HepG2 (cell line): ENCODE measurements around the gene KLC4. TPM values are rescaled to one million over a fixed set of nuclear protein-coding genes. Genes with fewer than 3 reads are reported as not detected.

Source experiments
- ATAC-seq: fragments of 200-7000 bp; cut with Tn5 transposase; 3 replicates; pipeline ENCODE4 v1.9.1; 2020; ENCODE audit warnings: mild to moderate bottlenecking, moderate library complexity
- BruUV-seq: library from RNA; stranded (reverse); fragments of 400-500 nt; replicated peaks from 2 replicates; lab custom pipeline; 2021; lab: Mats Ljungman, UMichigan
- CTCF ChIA-PET: fragments of 300-600 bp; formaldehyde crosslinking; extraction: SDS; loops from one replicate; lab custom pipeline; 2021; ENCODE audit warnings: low total read pairs, inconsistent platforms, low intra/inter-chr PET ratio; lab: Yijun Ruan, JAX
- POLR2A ChIA-PET: fragments of 350-600 bp; sonication (Branson Sonifier 250); formaldehyde crosslinking; loops from one replicate; lab custom pipeline; 2020; ENCODE audit warnings: antibody characterized with exemption, inconsistent platforms; lab: Yijun Ruan, JAX
- DNase-seq: peaks from one replicate; pipeline ENCODE4 v3.0.0-alpha.2; 2015; ENCODE audit warnings: low spot score
- FAIRE-seq: peaks from 3 replicates; lab custom pipeline; 2011; peaks lifted over from hg19 to GRCh38; lab: Jason Lieb, UNC
- H2AFZ ChIP-seq: one replicate; pipeline ENCODE4 v1.6.1; 2011; ENCODE audit warnings: low read length, inconsistent platforms
- H3K27ac ChIP-seq: fragments of 300-600 bp; 3 replicates; pipeline ENCODE4 v1.8.0; 2011; ENCODE audit warnings: mixed run types, mild to moderate bottlenecking, mixed read lengths, low read length, inconsistent platforms; ENCODE audit not compliant: insufficient read depth; ENCODE audit errors: extremely low read length
- H3K27me3 ChIP-seq, 2 experiments: fragments of 200-600 bp in 1 of 2; 2 replicates in 1 of 2; 3 replicates in 1 of 2; pipeline versions ENCODE4 v1.6.0 to v1.8.0; 2011; ENCODE audit warnings: low read length in 2 of 2, mild to moderate bottlenecking in 2 of 2, moderate library complexity in 2 of 2, inconsistent platforms in 1 of 2; ENCODE audit not compliant: insufficient read depth in 2 of 2, control insufficient read depth in 1 of 2
- H3K36me3 ChIP-seq, 2 experiments: fragments of 200-600 bp in 1 of 2; replicated peaks in 1 of 2; 2 replicates in 1 of 2; 3 replicates in 1 of 2; pipeline versions ENCODE4 v1.5.1 to v1.8.0; 2011; ENCODE audit warnings: low read length in 2 of 2, inconsistent platforms in 1 of 2; ENCODE audit not compliant: insufficient read depth in 2 of 2, control insufficient read depth in 1 of 2
- H3K4me1 ChIP-seq: 2 replicates; pipeline ENCODE4 v1.5.1; 2012; ENCODE audit warnings: low read length, inconsistent platforms; ENCODE audit not compliant: insufficient read depth
- H3K4me2 ChIP-seq: 2 replicates; pipeline ENCODE4 v1.6.0; 2011; ENCODE audit warnings: low read depth, low read length, inconsistent platforms
- H3K4me3 ChIP-seq, 3 experiments: fragments of 200-600 bp in 1 of 3; sonication (generic), shearing (Covaris generic) in 1 of 3; replicated peaks in 1 of 3; 2 replicates each; pipeline ENCODE4 v1.5.1; 2011 to 2016; ENCODE audit warnings: low read length in 3 of 3, inconsistent platforms in 2 of 3, low read depth in 2 of 3, mild to moderate bottlenecking in 2 of 3, control low read depth in 1 of 3, mixed read lengths in 1 of 3; ENCODE audit not compliant: insufficient read depth in 1 of 3
- H3K79me2 ChIP-seq: one replicate; pipeline ENCODE4 v1.6.1; 2011; ENCODE audit warnings: low read length, inconsistent platforms; ENCODE audit not compliant: insufficient read depth
- H3K9ac ChIP-seq: 2 replicates; pipeline ENCODE4 v1.6.0; 2011; ENCODE audit warnings: mild to moderate bottlenecking, low read depth, low read length, inconsistent platforms; ENCODE audit not compliant: insufficient read depth
- H3K9me3 ChIP-seq: 2 replicates; pipeline ENCODE4 v1.5.1; 2012; ENCODE audit warnings: mild to moderate bottlenecking, low read length
- H4K20me1 ChIP-seq: 2 replicates; pipeline ENCODE4 v1.6.0; 2011; ENCODE audit warnings: inconsistent platforms, mild to moderate bottlenecking, low read length, moderate library complexity; ENCODE audit not compliant: insufficient read depth
- RBFOX2 ChIP-seq: fragments of 200-400 bp; formaldehyde crosslinking; IDR thresholded peaks from 2 replicates; pipeline ENCODE4 v1.6.1; 2017; ENCODE audit warnings: low read depth, mild to moderate bottlenecking, low read length
- TEAD3 ChIP-seq: optimal IDR thresholded peaks from 2 replicates; pipeline ENCODE3; 2016; ENCODE audit warnings: borderline replicate concordance
- TIGD3 ChIP-seq: sonication (generic); formaldehyde crosslinking; IDR thresholded peaks from 2 replicates; pipeline ENCODE4 v1.5.1; 2020; ENCODE audit warnings: mild to moderate bottlenecking, missing genetic modification reagents, borderline replicate concordance
- ZNF777 ChIP-seq: sonication (generic); formaldehyde crosslinking; IDR thresholded peaks from 2 replicates; pipeline ENCODE4 v1.4.0; 2020; ENCODE audit warnings: missing genetic modification reagents
- WGBS: methylation state at CpG from one replicate; pipeline ENCODE4 v1.1.6; 2017; ENCODE audit warnings: low lambda C conversion rate; 5-methylcytosine and 5-hydroxymethylcytosine counted together
- in situ Hi-C: cut with HindIII; loops from 2 replicates; pipeline ENCODE4 v1.10.0; 2017; ENCODE audit warnings: low pct_unique_long_range_greater_than_20kb; ENCODE audit not compliant: extremely low pct_ligation_motif_present
- intact Hi-C: fragments of 100-400 bp; cut with micrococcal nuclease; formaldehyde crosslinking; loops from one replicate; pipeline ENCODE4 v1.10.0; 2022; ENCODE audit not compliant: unreplicated experiment
- polyA plus RNA-seq, 8 experiments: library from polyadenylated mRNA; depleted of rRNA in 3 of 8; stranded (reverse) in 7 of 8; unstranded in 1 of 8; fragments of >200 nt; fragmentation: Illumina TruSeq in 4 of 8; extraction: Trizol in 4 of 8; gene quantifications; 2 replicates each; pipeline versions ENCODE4 v1.2.1 to v1.2.3, GENCODE V29; 2011 to 2016; ENCODE audit warnings: low read depth in 4 of 8, missing spikeins in 1 of 8, mixed read lengths in 1 of 8; ENCODE audit not compliant: insufficient read depth in 1 of 8
- total RNA-seq, 5 experiments: library from RNA; depleted of rRNA; stranded (reverse); fragments of >200 nt; fragmentation: Illumina TruSeq; extraction: Trizol; gene quantifications; 2 replicates each; pipeline ENCODE4 v1.2.3, GENCODE V29; 2016; ENCODE audit warnings: low read depth in 1 of 5

KLC4 gene
- total and polyA plus RNA-seq, 2 of the 13 experiments (the other 11 are each of a cell fraction or from before 2014, with no cell fraction given), result 45.4 to 70.4 TPM

- ChIA-PET POLR2A (interaction anchor here (3.6 to 4.2 kb wide), 3 partner anchors 15 to 41 kb away, joined by 33 to 43 read pairs (median 41); partner anchors contain the start of genes KLC4, MRPL2 and PPP2R5D), CTCF (no interaction called here)
- Histone ChIP-seq H3K79me2 (peaks cover 34% of the 10 kb centered on the region), H3K9ac (no peak overlapping the region), H3K27ac (no peak overlapping the region), H3K36me3 (peaks cover 16 to 35% of the 10 kb centered on the region in 2 experiments), H3K9me3 (no peaks in the 10 kb centered on the region), H2AFZ (no peak overlapping the region), H4K20me1 (no peaks in the 10 kb centered on the region), H3K4me2 (no peak overlapping the region), H3K4me1 (peaks cover 47% of the 10 kb centered on the region), H3K4me3 (no peak overlapping the region), H3K27me3 (peaks cover 0 to 3% of the 10 kb centered on the region in 2 experiments; a peak in 1 of 5 replicates)
- FAIRE-seq (no peak), ATAC-seq (no peak), DNase-seq (no peak)
- TF ChIP-seq ZNF777 (CRISPR knock-in tag), result no peak
- TF ChIP-seq TIGD3 (CRISPR knock-in tag), result no peak
- in situ Hi-C loops (no loop called here), intact Hi-C loops (no loop called here)
- BruUV-seq, result no TSS peak
- 97% methylated on average over 2 of the region's 2 CpGs for WGBS
These were observed 40.3 kb upstream of the KLC4 start for GRCh38 chr6:43019152-43019551.

DNA sequence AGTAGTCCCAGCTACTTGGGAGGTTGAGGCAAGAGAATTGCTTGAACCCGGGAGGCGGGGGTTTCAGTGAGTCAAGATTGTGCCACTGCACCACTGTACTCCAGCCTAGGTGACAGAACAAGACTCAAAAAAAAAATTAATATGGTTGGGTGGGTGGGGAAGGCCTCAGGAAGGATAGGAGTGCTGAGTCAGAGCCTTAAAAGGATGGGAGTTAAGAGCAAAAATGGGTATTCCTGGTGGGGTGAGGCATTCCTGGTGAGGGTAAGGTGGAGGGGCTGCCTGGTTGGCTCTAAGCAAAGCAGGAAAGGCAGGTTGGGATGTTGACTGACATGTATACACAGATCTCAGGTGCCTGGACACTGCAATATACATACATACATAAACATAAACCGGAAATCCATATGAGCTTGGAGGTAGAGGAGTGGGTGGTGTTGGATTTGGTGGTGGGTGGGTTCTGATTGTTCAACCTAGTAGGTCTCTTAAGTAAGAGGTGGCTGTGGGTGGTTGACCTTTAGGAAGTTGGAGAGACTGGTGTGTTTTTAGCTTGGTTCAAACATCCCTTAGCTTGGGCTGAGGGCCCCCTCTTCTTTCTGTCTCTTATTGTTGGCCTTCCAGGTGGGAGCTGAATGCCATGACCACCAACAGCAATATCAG lies 39.3 kb upstream of the KLC4 start:
- DNase-seq, result no peak
- no peak for FAIRE-seq
- Histone ChIP-seq H4K20me1 (no peaks in the 10 kb centered on the region), H3K79me2 (peaks cover 33% of the 10 kb centered on the region), H3K27ac (peak overlapping the region; percentile 75), H3K9ac (0 out of 2 replicates have a peak overlapping the region, but pooled peaks have one; percentile 90), H3K9me3 (no peaks in the 10 kb centered on the region), H3K27me3 (peaks cover 0 to 3% of the 10 kb centered on the region in 2 experiments; a peak in 1 of 5 replicates), H3K4me1 (peaks cover 43% of the 10 kb centered on the region), H3K4me2 (peak overlapping the region; percentile 95), H2AFZ (no peak overlapping the region), H3K36me3 (peaks cover 20 to 45% of the 10 kb centered on the region in 2 experiments), H3K4me3 (no peak overlapping the region)
- ATAC-seq, result no peak
- BruUV-seq, result no TSS peak
- ChIA-PET CTCF (no interaction called here), POLR2A (interaction anchor here (1.3 to 4.2 kb wide), 13 partner anchors 14 to 274 kb away, joined by 3 to 43 read pairs (median 7); partner anchors contain the start of genes CNPY3, CUL7, CUL9 and KLC4)
- intact Hi-C loops, result no loop called here
- TF ChIP-seq RBFOX2, result 0 out of 2 replicates have a peak, but pooled peaks have one; percentile 25
- TF ChIP-seq TEAD3, result no peak
- in situ Hi-C loops, result no loop called here
- 95% methylated on average over 3 of the region's 3 CpGs for WGBS
